Trophoblast cell (in vitro differentiated cells and primary cell): Measurements from ENCODE around the gene PCNX1.
A peak's percentile ranks its signal among the peaks of the same experiment; 100 is the strongest.
"Not testable (repeated sequence)": the region's sequence is repeated elsewhere in the genome, so short reads cannot be mapped to it uniquely, and the experiment has no call there.

Experiments used
- DNase-seq, 2 donors: peaks; one replicate each; pipeline ENCODE4 v3.0.0-alpha.2; 2016
- H2AFZ ChIP-seq: 2 replicates; pipeline ENCODE4 v1.6.1; 2013; ENCODE audit warnings: low read length, moderate library complexity, mild to moderate bottlenecking; ENCODE audit not compliant: insufficient read depth, poor library complexity
- H2AK5ac ChIP-seq: 2 replicates; pipeline ENCODE4 v1.6.1; 2013; ENCODE audit warnings: mild to moderate bottlenecking, low read length
- H2BK120ac ChIP-seq: 2 replicates; pipeline ENCODE4 v1.6.1; 2013; ENCODE audit warnings: low read length, mild to moderate bottlenecking, moderate library complexity; ENCODE audit not compliant: insufficient read depth, poor library complexity
- H2BK12ac ChIP-seq: 2 replicates; pipeline ENCODE4 v1.6.1; 2013; ENCODE audit warnings: mild to moderate bottlenecking, low read length, moderate library complexity
- H2BK5ac ChIP-seq: 2 replicates; pipeline ENCODE4 v1.6.1; 2013; ENCODE audit warnings: low read length, low read depth, moderate library complexity, mild to moderate bottlenecking; ENCODE audit not compliant: poor library complexity
- H3K14ac ChIP-seq: 2 replicates; pipeline ENCODE4 v1.6.1; 2013; ENCODE audit warnings: mild to moderate bottlenecking, low read length
- H3K18ac ChIP-seq: 2 replicates; pipeline ENCODE4 v1.6.1; 2013; ENCODE audit warnings: mild to moderate bottlenecking, low read length
- H3K23ac ChIP-seq: 2 replicates; pipeline ENCODE4 v1.6.1; 2013; ENCODE audit warnings: low read length
- H3K27ac ChIP-seq: 2 replicates; pipeline ENCODE4 v1.5.1; 2013; ENCODE audit warnings: low read depth, mild to moderate bottlenecking, inconsistent platforms, low read length, moderate library complexity
- H3K27me3 ChIP-seq: 2 replicates; pipeline ENCODE4 v1.6.1; 2013; ENCODE audit warnings: inconsistent platforms, mild to moderate bottlenecking, low read length, moderate library complexity; ENCODE audit not compliant: insufficient read depth
- H3K36me3 ChIP-seq, 2 experiments: 1 replicate in 1 of 2; 2 replicates in 1 of 2; pipeline ENCODE4 v1.6.1; 2013; ENCODE audit warnings: low read length in 2 of 2, mild to moderate bottlenecking in 2 of 2, moderate library complexity in 1 of 2; ENCODE audit not compliant: insufficient read depth in 2 of 2, control insufficient read depth in 1 of 2
- H3K4ac ChIP-seq: 2 replicates; pipeline ENCODE4 v1.6.1; 2013; ENCODE audit warnings: low read depth, mild to moderate bottlenecking, low read length, moderate library complexity
- H3K4me1 ChIP-seq, 2 experiments: 1 replicate in 1 of 2; 2 replicates in 1 of 2; pipeline ENCODE4 v1.6.1; 2013; ENCODE audit warnings: low read length in 2 of 2, mild to moderate bottlenecking in 2 of 2, moderate library complexity in 1 of 2; ENCODE audit not compliant: insufficient read depth in 2 of 2, control insufficient read depth in 1 of 2
- H3K4me2 ChIP-seq: 2 replicates; pipeline ENCODE4 v1.6.1; 2013; ENCODE audit warnings: inconsistent platforms, mild to moderate bottlenecking, low read length, moderate library complexity
- H3K4me3 ChIP-seq: 2 replicates; pipeline ENCODE4 v1.5.1; 2013; ENCODE audit warnings: mild to moderate bottlenecking, low read depth, low read length, inconsistent platforms
- H3K79me1 ChIP-seq: one replicate; pipeline ENCODE4 v1.6.1; 2013; ENCODE audit warnings: low read length
- H3K79me2 ChIP-seq: 2 replicates; pipeline ENCODE4 v1.6.1; 2013; ENCODE audit warnings: low read length, mild to moderate bottlenecking; ENCODE audit not compliant: control insufficient read depth, insufficient read depth, poor library complexity
- H3K9ac ChIP-seq: 2 replicates; pipeline ENCODE4 v1.6.1; 2013; ENCODE audit warnings: mild to moderate bottlenecking, low read length
- H3K9me3 ChIP-seq: 2 replicates; pipeline ENCODE4 v1.6.1; 2013; ENCODE audit warnings: low read depth, mild to moderate bottlenecking, control low read depth, inconsistent platforms, low read length; ENCODE audit not compliant: insufficient read depth
- H4K12ac ChIP-seq: 2 replicates; pipeline ENCODE4 v1.6.1; 2013; ENCODE audit warnings: low read depth, mild to moderate bottlenecking, low read length, moderate library complexity
- H4K8ac ChIP-seq: 2 replicates; pipeline ENCODE4 v1.6.1; 2013; ENCODE audit warnings: low read depth, mild to moderate bottlenecking, low read length, moderate library complexity
- H4K91ac ChIP-seq: one replicate; pipeline ENCODE4 v1.6.1; 2013; ENCODE audit warnings: low read depth, mild to moderate bottlenecking, low read length, moderate library complexity
- WGBS: extraction: QIAGEN DNeasy Blood & Tissue Kit; methylation state at CpG from one replicate; pipeline ENCODE4 v1.1.7; 2013; ENCODE audit warnings: missing lambda C conversion rate; ENCODE audit not compliant: insufficient read length, insufficient coverage; ENCODE audit errors: extremely low coverage; 5-methylcytosine and 5-hydroxymethylcytosine counted together

Gene PCNX1

DNA sequence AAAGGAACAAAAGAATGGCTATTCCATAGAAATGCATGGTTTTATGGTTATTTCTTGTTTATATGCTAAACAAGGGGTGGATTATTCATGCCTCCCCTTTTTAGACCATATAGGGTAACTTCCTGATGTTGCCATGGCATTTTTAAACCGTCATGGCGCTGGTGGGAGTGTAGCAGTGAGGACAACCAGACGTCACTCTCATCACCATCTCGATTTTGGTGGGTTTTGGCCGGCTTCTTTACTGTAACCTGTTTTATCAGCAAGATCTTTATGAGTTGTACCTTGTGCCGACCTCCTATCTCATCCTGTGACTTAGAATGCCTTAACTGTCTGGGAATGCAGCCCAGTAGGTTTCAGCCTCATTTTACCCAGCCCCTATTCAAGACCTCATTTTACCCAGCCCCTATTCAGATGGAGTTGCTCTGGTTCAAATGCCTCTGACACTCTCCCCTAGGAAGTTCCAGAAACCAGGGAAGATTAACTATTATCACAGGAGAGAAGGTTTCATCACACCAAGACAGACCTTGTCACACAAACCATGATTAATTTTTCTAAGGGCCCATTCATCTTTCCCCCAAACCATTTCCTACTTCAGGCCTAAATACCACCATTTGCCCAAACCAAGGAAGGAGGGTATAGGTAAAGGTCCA is 31.3 kb upstream of the PCNX1 start:
- H3K9me3 ChIP-seq, H3K36me3 ChIP-seq, H3K4ac ChIP-seq, H4K12ac ChIP-seq, H3K4me3 ChIP-seq, H3K79me2 ChIP-seq, H3K9ac ChIP-seq, H2BK12ac ChIP-seq, H4K91ac ChIP-seq, H3K27me3 ChIP-seq, H2AK5ac ChIP-seq, H3K23ac ChIP-seq, H4K8ac ChIP-seq, H3K18ac ChIP-seq, H2AFZ ChIP-seq: not testable (repeated sequence)
- H3K27ac ChIP-seq: peak overlapping the region; percentile 100
- WGBS: no CpG with 5 or more reads among the region's 6 CpGs
- H3K79me1 ChIP-seq: peaks cover 18% of the 10 kb centered on the region
- peak; percentile 64 to 91 for DNase-seq
- H2BK5ac ChIP-seq: peak overlapping the region; percentile 84
- peaks cover 13 to 14% of the 10 kb centered on the region in 2 experiments for H3K4me1 ChIP-seq
- H3K4me2 ChIP-seq: peak overlapping the region; percentile 27
- peak overlapping the region; percentile 89 for H2BK120ac ChIP-seq
- H3K14ac ChIP-seq: peak overlapping the region; percentile 34

- Histone ChIP-seq H2BK12ac (no peak overlapping the region), H3K23ac (no peak overlapping the region), H3K4me1 (peaks cover 3 to 4% of the 10 kb centered on the region in 2 experiments), H4K12ac (no peak overlapping the region), H3K9me3 (no peaks in the 10 kb centered on the region), H3K36me3 (no peaks in the 10 kb centered on the region), H3K14ac (no peak overlapping the region), H2BK120ac (no peak overlapping the region), H4K8ac (no peak overlapping the region), H2AFZ (no peak overlapping the region), H3K4me2 (no peak overlapping the region), H3K79me1 (peaks cover 7% of the 10 kb centered on the region), H3K18ac (no peak overlapping the region), H3K4me3 (no peak overlapping the region), H3K79me2 (no peaks in the 10 kb centered on the region), H3K27ac (no peak overlapping the region), H2BK5ac (no peak overlapping the region), H3K9ac (no peak overlapping the region), H4K91ac (no peak overlapping the region), H3K27me3 (no peaks in the 10 kb centered on the region), H3K4ac (no peak overlapping the region), H2AK5ac (no peak overlapping the region)
- whole genome bisulfite sequencing: no CpG with 5 or more reads among the region's 1 CpG
- DNase-seq: no peak
Measured at GRCh38 chr14:70879448-70879847, 27.8 kb upstream of the PCNX1 start.

GRCh38 chr14:70880888-70881287 is 26.4 kb upstream of the PCNX1 start:
- H3K9ac ChIP-seq, H2AFZ ChIP-seq, H2BK12ac ChIP-seq, H4K91ac ChIP-seq, H3K9me3 ChIP-seq, H2BK120ac ChIP-seq, H3K79me2 ChIP-seq, H3K36me3 ChIP-seq, H3K23ac ChIP-seq, H3K4ac ChIP-seq, H3K27me3 ChIP-seq, DNase-seq, H3K4me1 ChIP-seq, H3K4me2 ChIP-seq, H4K8ac ChIP-seq, H3K27ac ChIP-seq, H3K4me3 ChIP-seq, H2AK5ac ChIP-seq, H4K12ac ChIP-seq, H3K14ac ChIP-seq, H3K18ac ChIP-seq, H2BK5ac ChIP-seq, H3K79me1 ChIP-seq: not testable (repeated sequence)
- no CpG with 5 or more reads among the region's 1 CpG for WGBS

GRCh38 chr14:70881549-70882177 is 25.6 kb upstream of the PCNX1 start:
- Histone ChIP-seq H3K9me3 (no peaks in the 10 kb centered on the region), H2BK5ac (no peak overlapping the region), H3K4me3 (no peak overlapping the region), H3K4me1 (peaks cover 4% of the 10 kb centered on the region in 2 experiments), H3K18ac (no peak overlapping the region), H3K79me1 (peaks cover 2% of the 10 kb centered on the region), H2BK12ac (no peak overlapping the region), H3K4ac (no peak overlapping the region), H3K36me3 (no peaks in the 10 kb centered on the region), H3K79me2 (no peaks in the 10 kb centered on the region), H3K23ac (no peak overlapping the region), H3K27ac (no peak overlapping the region), H2AK5ac (no peak overlapping the region), H2BK120ac (no peak overlapping the region), H4K91ac (no peak overlapping the region), H3K14ac (no peak overlapping the region), H4K12ac (no peak overlapping the region), H4K8ac (no peak overlapping the region), H2AFZ (no peak overlapping the region), H3K9ac (no peak overlapping the region), H3K4me2 (no peak overlapping the region), H3K27me3 (no peaks in the 10 kb centered on the region)
- WGBS: no CpG with 5 or more reads among the region's 7 CpGs
- DNase-seq: no peak
